Vagina (tissue), 2 donors: ENCODE measurements around the gene PKD1L1.

Source experiments
- POLR2A ChIP-seq, 2 donors: fragments of 450-650 bp; IDR thresholded peaks; one replicate each; pipeline ENCODE4 v1.6.1; 2017; ENCODE audit warnings: antibody characterized with exemption in 2 of 2, mild to moderate bottlenecking in 2 of 2, moderate library complexity in 2 of 2
- TF ChIP-seq, protein P1 (sequence below), 3 experiments: fragments of 450-650 bp in 2 of 3; fragments of 200-600 bp in 1 of 3; sonication (generic) in 1 of 3; IDR thresholded peaks; one replicate each; pipeline ENCODE4 v1.5.1; 2017 to 2019; ENCODE audit warnings: antibody characterized with exemption in 3 of 3, mild to moderate bottlenecking in 2 of 3, moderate library complexity in 2 of 3

DNA sequence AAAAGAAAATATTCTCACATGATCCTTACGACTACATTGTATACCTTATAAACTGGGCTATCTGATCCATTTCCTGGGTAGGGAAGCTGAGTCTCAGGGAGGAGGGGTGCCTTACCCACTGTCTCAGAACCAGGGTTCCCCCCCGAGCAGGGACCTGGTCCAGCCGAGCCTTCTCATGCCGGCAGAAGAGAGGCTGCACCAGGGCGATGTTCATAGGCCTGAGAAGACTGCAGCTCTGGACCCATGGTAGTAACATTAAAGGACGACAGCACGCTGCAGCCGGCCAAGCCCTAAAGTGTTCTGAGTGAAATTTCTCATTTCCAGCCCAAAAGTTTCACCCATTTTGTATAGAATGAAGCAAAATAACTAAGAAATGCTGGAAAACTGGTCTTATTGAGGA is 203.4 kb downstream of the PKD1L1 start:
- no peak for TF ChIP-seq POLR2A (IDR thresholded peaks at IDR 0.05)
- TF ChIP-seq, protein P1, sequence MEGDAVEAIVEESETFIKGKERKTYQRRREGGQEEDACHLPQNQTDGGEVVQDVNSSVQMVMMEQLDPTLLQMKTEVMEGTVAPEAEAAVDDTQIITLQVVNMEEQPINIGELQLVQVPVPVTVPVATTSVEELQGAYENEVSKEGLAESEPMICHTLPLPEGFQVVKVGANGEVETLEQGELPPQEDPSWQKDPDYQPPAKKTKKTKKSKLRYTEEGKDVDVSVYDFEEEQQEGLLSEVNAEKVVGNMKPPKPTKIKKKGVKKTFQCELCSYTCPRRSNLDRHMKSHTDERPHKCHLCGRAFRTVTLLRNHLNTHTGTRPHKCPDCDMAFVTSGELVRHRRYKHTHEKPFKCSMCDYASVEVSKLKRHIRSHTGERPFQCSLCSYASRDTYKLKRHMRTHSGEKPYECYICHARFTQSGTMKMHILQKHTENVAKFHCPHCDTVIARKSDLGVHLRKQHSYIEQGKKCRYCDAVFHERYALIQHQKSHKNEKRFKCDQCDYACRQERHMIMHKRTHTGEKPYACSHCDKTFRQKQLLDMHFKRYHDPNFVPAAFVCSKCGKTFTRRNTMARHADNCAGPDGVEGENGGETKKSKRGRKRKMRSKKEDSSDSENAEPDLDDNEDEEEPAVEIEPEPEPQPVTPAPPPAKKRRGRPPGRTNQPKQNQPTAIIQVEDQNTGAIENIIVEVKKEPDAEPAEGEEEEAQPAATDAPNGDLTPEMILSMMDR (IDR thresholded peaks at IDR 0.05) = no peak
